Skeletal muscle satellite cell (primary cell): Measurements from ENCODE around the gene PIP5K1B.

ENCODE experiments used
- H3K27me3 ChIP-seq: 2 replicates; pipeline ENCODE4 v1.7.0; 2013; ENCODE audit warnings: low read length; ENCODE audit not compliant: control insufficient read depth, insufficient read depth
- H3K36me3 ChIP-seq: 2 replicates; pipeline ENCODE4 v1.7.0; 2013; ENCODE audit warnings: mild to moderate bottlenecking, control low read depth, low read length; ENCODE audit not compliant: insufficient read depth
- H3K4me1 ChIP-seq: 2 replicates; pipeline ENCODE4 v1.7.0; 2013; ENCODE audit warnings: low read length; ENCODE audit not compliant: control insufficient read depth, insufficient read depth
- H3K4me2 ChIP-seq: 2 replicates; pipeline ENCODE4 v1.7.0; 2013; ENCODE audit warnings: mild to moderate bottlenecking, low read length
- H3K4me3 ChIP-seq: 2 replicates; pipeline ENCODE4 v1.7.0; 2013; ENCODE audit warnings: low read length
- H3K9ac ChIP-seq: 2 replicates; pipeline ENCODE4 v1.7.0; 2013; ENCODE audit warnings: mild to moderate bottlenecking, low read depth, low read length, moderate library complexity
- H3K9me3 ChIP-seq: replicated peaks from 2 replicates; pipeline ENCODE4 v1.7.0; 2013; ENCODE audit warnings: mild to moderate bottlenecking, control low read depth, low read length

Gene PIP5K1B

GRCh38 chr9:68759981-68760673 is 55.1 kb downstream of the PIP5K1B start:
- Histone ChIP-seq H3K27me3 (peaks cover 10% of the 10 kb centered on the region), H3K36me3 (no peaks in the 10 kb centered on the region), H3K9me3 (no peaks in the 10 kb centered on the region), H3K4me3 (no peak overlapping the region), H3K4me2 (no peak overlapping the region), H3K4me1 (no peaks in the 10 kb centered on the region), H3K9ac (no peak overlapping the region)

- Histone ChIP-seq H3K9ac (no peak overlapping the region), H3K9me3 (no peaks in the 10 kb centered on the region), H3K4me3 (no peak overlapping the region), H3K27me3 (peaks cover 7% of the 10 kb centered on the region), H3K4me2 (no peak overlapping the region), H3K36me3 (no peaks in the 10 kb centered on the region), H3K4me1 (no peaks in the 10 kb centered on the region)
Measured at GRCh38 chr9:68760674-68761333, 55.8 kb downstream of the PIP5K1B start.

- no peak overlapping the region for H3K4me2 ChIP-seq
- H3K4me1 ChIP-seq: no peaks in the 10 kb centered on the region
Measured at GRCh38 chr9:68762570-68762969, 57.5 kb downstream of the PIP5K1B start.

DNA sequence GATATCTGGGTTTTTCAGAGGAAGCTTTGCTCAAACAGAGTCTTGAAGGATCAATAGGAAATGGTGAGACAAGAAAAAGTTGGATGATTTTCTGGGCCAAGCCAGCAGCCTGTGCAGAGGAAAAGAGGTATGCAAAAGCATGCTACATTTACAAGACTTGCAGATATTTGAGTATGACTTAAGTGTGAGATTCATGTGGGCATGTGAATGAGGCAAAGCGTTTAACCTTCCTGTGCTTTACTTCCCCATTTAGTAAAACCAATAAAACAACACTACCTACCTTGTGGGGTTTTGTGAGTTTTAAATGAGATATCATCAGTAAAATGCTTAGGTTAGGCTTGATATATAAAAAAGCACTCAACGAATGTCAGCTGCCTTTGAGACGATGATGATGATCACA is 58.1 kb downstream of the PIP5K1B start:
- Histone ChIP-seq H3K4me1 (no peaks in the 10 kb centered on the region), H3K4me2 (no peak overlapping the region), H3K4me3 (no peak overlapping the region), H3K36me3 (no peaks in the 10 kb centered on the region), H3K27me3 (no peaks in the 10 kb centered on the region), H3K9me3 (no peaks in the 10 kb centered on the region), H3K9ac (no peak overlapping the region)

More at GRCh38 chr9:68762570-68762969, 57.5 kb downstream of the PIP5K1B start:
- no peak overlapping the region for H3K9ac ChIP-seq
- no peak overlapping the region for H3K4me3 ChIP-seq
- no peaks in the 10 kb centered on the region for H3K9me3 ChIP-seq
- peaks cover 4% of the 10 kb centered on the region for H3K27me3 ChIP-seq
- no peaks in the 10 kb centered on the region for H3K36me3 ChIP-seq

DNA sequence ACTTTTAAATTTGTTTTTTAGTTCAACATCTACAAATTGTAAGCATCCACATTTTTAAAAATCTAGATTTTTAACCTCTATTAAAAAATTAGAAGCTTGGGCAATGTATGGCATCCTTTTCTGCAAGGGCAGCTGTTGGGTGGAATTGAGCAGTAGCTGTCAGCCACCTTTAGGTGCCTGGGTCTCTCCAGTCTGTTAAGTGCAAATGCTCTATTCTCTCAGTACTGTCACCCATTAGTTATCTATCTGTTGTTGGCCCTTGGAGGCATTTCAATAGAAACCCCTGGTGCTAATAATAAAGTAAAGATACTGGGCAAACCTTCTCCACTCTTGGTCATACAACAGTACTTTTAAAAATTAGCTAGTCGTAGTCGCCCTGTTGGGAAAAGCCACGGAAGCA is 63.6 kb downstream of the PIP5K1B start:
- Histone ChIP-seq H3K27me3 (peaks cover 23% of the 10 kb centered on the region), H3K4me2 (no peak overlapping the region), H3K9me3 (no peaks in the 10 kb centered on the region), H3K9ac (no peak overlapping the region), H3K4me3 (no peak overlapping the region), H3K4me1 (no peaks in the 10 kb centered on the region), H3K36me3 (no peaks in the 10 kb centered on the region)

DNA sequence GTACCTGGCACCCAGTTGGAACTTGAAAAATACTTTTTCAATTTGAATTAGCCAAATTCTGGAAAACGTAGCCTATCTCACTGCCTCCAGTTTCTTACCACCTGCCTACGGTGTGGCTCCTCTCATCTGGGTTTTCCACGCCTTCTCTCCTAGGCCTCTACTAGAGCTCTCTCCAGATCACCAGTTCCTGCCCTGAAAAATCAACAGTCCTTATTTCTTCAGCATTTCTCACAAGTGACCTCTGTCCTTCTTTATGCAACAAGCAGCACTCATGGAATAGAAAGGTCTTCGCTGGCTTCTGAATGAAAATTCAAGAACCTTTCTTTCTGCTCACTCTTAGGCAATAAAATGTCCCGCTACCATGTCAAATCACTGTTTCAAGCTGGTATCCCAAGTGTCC is 64.8 kb downstream of the PIP5K1B start:
- H3K4me1 ChIP-seq: no peaks in the 10 kb centered on the region
- no peaks in the 10 kb centered on the region for H3K9me3 ChIP-seq
- H3K27me3 ChIP-seq: peaks cover 28% of the 10 kb centered on the region
- H3K36me3 ChIP-seq: no peaks in the 10 kb centered on the region
- H3K4me3 ChIP-seq: no peak overlapping the region
- no peak overlapping the region for H3K4me2 ChIP-seq
- no peak overlapping the region for H3K9ac ChIP-seq

GRCh38 chr9:68771376-68771775 is 66.3 kb downstream of the PIP5K1B start:
- Histone ChIP-seq H3K4me3 (no peak overlapping the region), H3K4me1 (no peaks in the 10 kb centered on the region), H3K9me3 (no peaks in the 10 kb centered on the region), H3K36me3 (no peaks in the 10 kb centered on the region), H3K4me2 (no peak overlapping the region), H3K27me3 (peaks cover 32% of the 10 kb centered on the region), H3K9ac (no peak overlapping the region)

- H3K36me3 ChIP-seq: no peaks in the 10 kb centered on the region
- peaks cover 6% of the 10 kb centered on the region for H3K4me1 ChIP-seq
- H3K9me3 ChIP-seq: no peaks in the 10 kb centered on the region
- no peak overlapping the region for H3K4me2 ChIP-seq
- H3K9ac ChIP-seq: no peak overlapping the region
- H3K27me3 ChIP-seq: peaks cover 32% of the 10 kb centered on the region
- H3K4me3 ChIP-seq: no peak overlapping the region
Measured at GRCh38 chr9:68775003-68775730, 70.1 kb downstream of the PIP5K1B start.

DNA sequence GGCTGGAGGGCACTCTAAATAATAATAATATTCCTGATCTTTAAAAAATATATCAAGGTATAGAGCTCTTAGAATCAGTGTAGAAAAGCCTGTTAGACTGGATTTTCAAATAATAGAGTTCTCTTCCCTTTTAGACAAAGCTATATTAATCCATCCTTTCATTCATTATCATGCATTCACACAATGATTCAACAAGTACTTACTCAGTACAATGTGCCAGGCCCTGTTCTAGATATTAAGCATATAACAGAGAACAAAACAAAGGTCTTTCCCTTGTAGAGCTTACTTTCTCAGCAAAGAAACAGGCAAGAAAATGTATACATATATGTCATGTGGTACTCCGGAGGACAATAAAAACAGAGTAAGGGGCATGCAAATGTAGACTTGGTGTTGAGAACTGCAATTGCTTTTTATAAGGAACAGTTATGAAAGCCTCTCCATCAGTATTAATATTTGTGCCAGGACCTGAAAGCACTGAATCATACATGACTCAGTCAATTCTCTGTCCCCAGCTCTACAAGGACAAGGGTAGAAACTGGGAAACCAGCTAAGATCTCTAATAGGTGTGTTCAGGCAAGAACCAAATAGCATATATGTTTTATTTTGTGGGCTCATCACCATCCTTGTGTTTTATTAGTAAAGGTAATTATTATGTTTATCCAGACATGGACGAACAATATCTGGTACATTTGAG is 72.2 kb downstream of the PIP5K1B start:
- H3K4me1 ChIP-seq: peaks cover 15% of the 10 kb centered on the region
- H3K9ac ChIP-seq: no peak overlapping the region
- H3K9me3 ChIP-seq: no peaks in the 10 kb centered on the region
- H3K27me3 ChIP-seq: peaks cover 16% of the 10 kb centered on the region
- H3K4me3 ChIP-seq: no peak overlapping the region
- H3K36me3 ChIP-seq: no peaks in the 10 kb centered on the region
- no peak overlapping the region for H3K4me2 ChIP-seq

DNA sequence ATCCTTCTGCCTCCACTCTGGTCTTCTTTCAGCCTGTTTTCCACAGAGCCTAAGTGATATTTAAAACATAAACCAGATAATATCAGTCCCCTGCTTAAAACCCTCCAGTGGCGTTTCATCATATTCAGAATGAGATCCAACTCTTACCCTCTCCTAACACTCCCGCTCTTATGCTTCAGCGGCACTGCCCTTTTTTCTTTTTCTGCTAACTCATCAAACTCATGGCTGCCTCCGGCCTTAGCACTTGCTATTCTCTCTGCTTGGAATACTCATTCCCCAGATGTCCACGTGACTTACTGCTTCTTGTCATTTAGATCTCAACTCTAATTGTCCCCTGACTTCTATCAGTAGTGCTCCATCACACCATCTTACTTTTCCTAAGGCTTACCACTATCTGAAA is 73.6 kb downstream of the PIP5K1B start:
- Histone ChIP-seq H3K4me1 (peaks cover 20% of the 10 kb centered on the region), H3K4me2 (no peak overlapping the region), H3K9me3 (no peaks in the 10 kb centered on the region), H3K36me3 (no peaks in the 10 kb centered on the region), H3K9ac (no peak overlapping the region), H3K4me3 (no peak overlapping the region), H3K27me3 (peaks cover 8% of the 10 kb centered on the region)
